ENCODE data around the gene MACO1. TPM values are rescaled to one million over a fixed set of nuclear protein-coding genes. Genes with fewer than 3 reads are reported as not detected.
"Not testable (repeated sequence)": the region's sequence is repeated elsewhere in the genome, so short reads cannot be mapped to it uniquely, and the experiment has no call there.

Gene MACO1
- total and polyA plus RNA-seq, 10 of the 15 experiments (the other 5 are each of a cell fraction or from before 2014, with no cell fraction given) = 3.2 to 19.8 (median 10.3) TPM

GRCh38 chr1:25430073-25430966 lies at the start of gene MACO1 (continued):
- TF ChIP-seq BCLAF1 (IDR thresholded peaks at IDR 0.05) = 0 out of 2 replicates have a peak, but pooled peaks have one; percentile 25
- TF ChIP-seq ZNF622 (IDR thresholded peaks at IDR 0.05) = no peak
- TF ChIP-seq GATAD2B (conservative IDR thresholded peaks at IDR 0.05; ENCODE audit: low read depth) = peak; percentile 98
- TF ChIP-seq MEF2A (IDR thresholded peaks at IDR 0.05; ENCODE audit: insufficient read depth, low read depth, low read length) = no peak
- TF ChIP-seq BCL11A (IDR thresholded peaks at IDR 0.05; ENCODE audit: low read depth, low read length) = no peak
- peak; percentile 65 for TF ChIP-seq ATF7 (IDR thresholded peaks at IDR 0.05; ENCODE audit: low read depth)
- TF ChIP-seq MAX (IDR thresholded peaks at IDR 0.05; ENCODE audit: low read depth, low read length) = 0 out of 2 replicates have a peak, but pooled peaks have one; percentile 39
- TF ChIP-seq HDGF (IDR thresholded peaks at IDR 0.05) = no peak
- no peak for TF ChIP-seq ZNF274 (IDR thresholded peaks at IDR 0.05; ENCODE audit: insufficient read depth, insufficient read length)
- peak; percentile 84; the same call in 1 of the 2 replicates for TF ChIP-seq SMARCA5 (IDR thresholded peaks at IDR 0.05)

- intact Hi-C loops (cut with micrococcal nuclease; ENCODE audit: unreplicated experiment); H3K27me3 ChIP-seq (replicated peaks in 1 of 2; ENCODE audit: control insufficient read depth in 2 of 2, insufficient read depth in 2 of 2, low read length in 1 of 2); in situ Hi-C loops (cut with MboI); H3K36me3 ChIP-seq (ENCODE audit: control insufficient read depth in 2 of 2, insufficient read depth in 2 of 2, low read length in 1 of 2); FAIRE-seq; BruUV-seq (replicated peaks); H3K9me3 ChIP-seq (replicated peaks; ENCODE audit: control insufficient read depth, insufficient read depth, low read length); SMC1A ChIA-PET (ENCODE audit: uncharacterized antibody, unreplicated experiment); POLR2A ChIA-PET; RAD21 ChIA-PET (ENCODE audit: unreplicated experiment); H3K9ac ChIP-seq (ENCODE audit: control insufficient read depth, insufficient read depth, low read length); H3K4me2 ChIP-seq (ENCODE audit: control insufficient read depth, insufficient read depth); DNase-seq (ENCODE audit: low read depth, low spot score); H3K27ac ChIP-seq (ENCODE audit: control insufficient read depth, insufficient read depth); CTCF ChIA-PET; H2AFZ ChIP-seq (ENCODE audit: control insufficient read depth, low read depth, low read length); H3K4me3 ChIP-seq; H4K20me1 ChIP-seq (ENCODE audit: control insufficient read depth, insufficient read depth); H3K4me1 ChIP-seq (ENCODE audit: control insufficient read depth, insufficient read depth, low read length); ATAC-seq; H3K79me2 ChIP-seq (ENCODE audit: control insufficient read depth, insufficient read depth, low read length): not testable (repeated sequence)
- WGBS (ENCODE audit: insufficient coverage, insufficient replicate concordance, low lambda C conversion rate, missing lambda C conversion rate) = 0% methylated on average over 1 of the region's 1 CpG
Observed at GRCh38 chr1:25382543-25382942, 48.2 kb upstream of the MACO1 start.

- H3K9me3 ChIP-seq (replicated peaks; ENCODE audit: control insufficient read depth, insufficient read depth, low read length); RAD21 ChIA-PET (ENCODE audit: unreplicated experiment); ATAC-seq; CTCF ChIA-PET; H3K4me1 ChIP-seq (ENCODE audit: control insufficient read depth, insufficient read depth, low read length); H2AFZ ChIP-seq (ENCODE audit: control insufficient read depth, low read depth, low read length); DNase-seq (ENCODE audit: low read depth, low spot score); H3K4me2 ChIP-seq (ENCODE audit: control insufficient read depth, insufficient read depth); H3K4me3 ChIP-seq; H4K20me1 ChIP-seq (ENCODE audit: control insufficient read depth, insufficient read depth); FAIRE-seq; H3K27ac ChIP-seq (ENCODE audit: control insufficient read depth, insufficient read depth); H3K36me3 ChIP-seq (ENCODE audit: control insufficient read depth in 2 of 2, insufficient read depth in 2 of 2, low read length in 1 of 2); H3K27me3 ChIP-seq (replicated peaks in 1 of 2; ENCODE audit: control insufficient read depth in 2 of 2, insufficient read depth in 2 of 2, low read length in 1 of 2); in situ Hi-C loops (cut with MboI); intact Hi-C loops (cut with micrococcal nuclease; ENCODE audit: unreplicated experiment); H3K79me2 ChIP-seq (ENCODE audit: control insufficient read depth, insufficient read depth, low read length); BruUV-seq (replicated peaks); SMC1A ChIA-PET (ENCODE audit: uncharacterized antibody, unreplicated experiment); H3K9ac ChIP-seq (ENCODE audit: control insufficient read depth, insufficient read depth, low read length); POLR2A ChIA-PET: not testable (repeated sequence)
- WGBS (ENCODE audit: insufficient coverage, insufficient replicate concordance, low lambda C conversion rate, missing lambda C conversion rate) = 71% methylated on average over 1 of the region's 1 CpG
Observed at GRCh38 chr1:25383090-25383489, 47.6 kb upstream of the MACO1 start.
